PFSK-1 (cell line): ENCODE measurements around the gene MEIOSIN.
A peak's percentile ranks its signal among the peaks of the same experiment; 100 is the strongest.

ENCODE experiments used
- FOXP2 ChIP-seq: optimal IDR thresholded peaks from 2 replicates; pipeline ENCODE3; 2011; ENCODE audit warnings: borderline replicate concordance, control low read depth, inconsistent platforms; ENCODE audit not compliant: insufficient read depth; ENCODE audit errors: extremely low read length, extremely low read depth
- POLR2AphosphoS5 ChIP-seq: IDR thresholded peaks from 2 replicates; pipeline ENCODE4 v1.6.1; 2012; ENCODE audit warnings: low read depth, mild to moderate bottlenecking, control low read depth, low read length, moderate library complexity
- SIN3A ChIP-seq: IDR thresholded peaks from 2 replicates; pipeline ENCODE4 v1.6.1; 2012; ENCODE audit warnings: mild to moderate bottlenecking, low read length, moderate library complexity, borderline replicate concordance; ENCODE audit not compliant: insufficient read depth
- TAF1 ChIP-seq: IDR thresholded peaks from 2 replicates; pipeline ENCODE4 v1.6.1; 2012; ENCODE audit warnings: low read length, control low read depth, borderline replicate concordance; ENCODE audit not compliant: insufficient read depth
- TF ChIP-seq, protein P1 (sequence below), 2 experiments: IDR thresholded peaks; 2 replicates each; pipeline versions ENCODE4 v1.6.1 to v1.8.0; 2011 to 2012; ENCODE audit warnings: low read depth in 2 of 2, low read length in 2 of 2, control low read depth in 1 of 2, inconsistent platforms in 1 of 2, mild to moderate bottlenecking in 1 of 2, moderate library complexity in 1 of 2; ENCODE audit not compliant: insufficient read depth in 1 of 2

The MEIOSIN gene

DNA sequence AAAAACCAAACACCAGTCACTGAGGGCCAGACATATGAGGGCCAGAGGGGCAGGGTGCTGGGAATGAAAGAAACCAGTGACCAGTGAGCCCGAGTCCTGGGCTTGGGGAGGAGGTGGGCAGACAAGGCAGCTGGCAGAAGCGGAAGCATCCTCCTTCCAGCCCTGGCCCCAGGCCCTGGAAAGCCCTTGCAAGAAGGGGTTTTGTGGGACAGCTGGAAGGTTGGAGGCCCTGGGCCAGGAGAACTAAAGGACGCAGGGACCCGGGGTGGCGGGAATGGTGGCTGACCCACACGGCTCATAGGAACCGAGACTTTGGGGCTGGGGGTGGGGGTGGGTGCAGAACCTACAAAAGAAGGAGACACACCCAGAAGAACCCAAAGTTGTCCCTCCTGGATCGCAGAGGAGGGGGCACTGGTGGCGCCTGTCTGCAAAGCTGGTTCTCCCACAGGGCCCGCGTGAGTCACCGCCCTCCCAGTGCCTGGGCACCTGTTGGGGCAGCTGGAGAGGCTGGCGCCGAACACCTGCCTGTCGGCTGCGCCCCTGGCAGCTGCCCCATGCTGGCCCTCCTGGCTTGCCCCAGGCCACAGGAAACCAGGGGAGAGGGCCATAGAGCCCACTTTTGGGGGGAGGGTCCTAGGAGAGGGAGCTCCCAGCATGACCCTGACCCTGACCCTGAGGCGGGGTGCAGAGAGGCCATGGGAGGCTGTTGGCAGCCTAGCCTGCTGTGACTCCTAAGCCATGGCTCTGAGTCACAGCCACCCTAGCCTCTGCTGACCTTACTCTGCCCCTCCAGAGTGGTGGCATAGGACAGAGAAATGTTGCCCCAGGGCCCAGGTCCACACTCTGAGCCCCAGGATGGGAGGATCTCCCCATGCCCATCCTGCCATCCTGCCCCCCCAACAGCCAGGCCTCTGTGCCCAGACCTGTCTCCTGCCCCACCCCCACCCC, 48.2 kb downstream of the MEIOSIN start:
- TF ChIP-seq, protein P1, sequence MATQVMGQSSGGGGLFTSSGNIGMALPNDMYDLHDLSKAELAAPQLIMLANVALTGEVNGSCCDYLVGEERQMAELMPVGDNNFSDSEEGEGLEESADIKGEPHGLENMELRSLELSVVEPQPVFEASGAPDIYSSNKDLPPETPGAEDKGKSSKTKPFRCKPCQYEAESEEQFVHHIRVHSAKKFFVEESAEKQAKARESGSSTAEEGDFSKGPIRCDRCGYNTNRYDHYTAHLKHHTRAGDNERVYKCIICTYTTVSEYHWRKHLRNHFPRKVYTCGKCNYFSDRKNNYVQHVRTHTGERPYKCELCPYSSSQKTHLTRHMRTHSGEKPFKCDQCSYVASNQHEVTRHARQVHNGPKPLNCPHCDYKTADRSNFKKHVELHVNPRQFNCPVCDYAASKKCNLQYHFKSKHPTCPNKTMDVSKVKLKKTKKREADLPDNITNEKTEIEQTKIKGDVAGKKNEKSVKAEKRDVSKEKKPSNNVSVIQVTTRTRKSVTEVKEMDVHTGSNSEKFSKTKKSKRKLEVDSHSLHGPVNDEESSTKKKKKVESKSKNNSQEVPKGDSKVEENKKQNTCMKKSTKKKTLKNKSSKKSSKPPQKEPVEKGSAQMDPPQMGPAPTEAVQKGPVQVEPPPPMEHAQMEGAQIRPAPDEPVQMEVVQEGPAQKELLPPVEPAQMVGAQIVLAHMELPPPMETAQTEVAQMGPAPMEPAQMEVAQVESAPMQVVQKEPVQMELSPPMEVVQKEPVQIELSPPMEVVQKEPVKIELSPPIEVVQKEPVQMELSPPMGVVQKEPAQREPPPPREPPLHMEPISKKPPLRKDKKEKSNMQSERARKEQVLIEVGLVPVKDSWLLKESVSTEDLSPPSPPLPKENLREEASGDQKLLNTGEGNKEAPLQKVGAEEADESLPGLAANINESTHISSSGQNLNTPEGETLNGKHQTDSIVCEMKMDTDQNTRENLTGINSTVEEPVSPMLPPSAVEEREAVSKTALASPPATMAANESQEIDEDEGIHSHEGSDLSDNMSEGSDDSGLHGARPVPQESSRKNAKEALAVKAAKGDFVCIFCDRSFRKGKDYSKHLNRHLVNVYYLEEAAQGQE (IDR thresholded peaks at IDR 0.05; ENCODE audit: insufficient read depth in 1 of 2, low read depth in 2 of 2, low read length in 2 of 2): no peak
- TF ChIP-seq POLR2AphosphoS5: peak; percentile 3; the same call in 1 of the 2 replicates

DNA sequence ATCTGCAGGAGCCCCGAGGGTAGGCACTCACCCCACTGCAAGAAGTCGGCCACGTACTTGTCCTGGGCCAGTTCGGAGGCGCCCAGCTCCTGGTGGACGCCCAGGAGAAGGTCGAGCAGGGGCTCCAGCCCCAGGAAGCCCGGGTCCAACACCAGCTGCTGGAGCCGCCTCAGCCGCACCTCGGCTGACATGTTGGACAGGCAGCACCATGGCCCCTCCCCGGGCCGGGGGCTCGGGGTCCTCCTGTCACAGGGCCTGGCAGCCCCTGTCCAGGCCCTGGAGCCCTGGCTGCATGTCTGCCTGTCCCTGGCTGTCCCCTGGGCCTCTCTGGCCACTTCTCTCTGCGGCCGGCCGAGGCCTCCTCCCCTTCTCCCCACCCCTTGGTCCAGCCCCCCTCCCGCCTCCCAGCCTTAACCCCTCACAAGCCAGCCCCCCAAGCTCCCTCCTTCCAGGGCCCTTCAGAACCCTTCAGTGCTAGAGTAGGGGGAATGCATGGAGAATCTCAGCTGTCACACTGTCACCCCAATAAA, 49.0 kb downstream of the MEIOSIN start, which contains the start of gene DMPK:
Gene DMPK (minus strand): TSS at position 329 of the 530 bp plus-strand sequence. CDS start 138 bp downstream, at position 191.
- TF ChIP-seq POLR2AphosphoS5 (peak; percentile 54), FOXP2 (peak; percentile 13)
- TF ChIP-seq, protein P1 (IDR thresholded peaks at IDR 0.05; ENCODE audit: insufficient read depth in 1 of 2, low read depth in 2 of 2, low read length in 2 of 2): no peak

DNA sequence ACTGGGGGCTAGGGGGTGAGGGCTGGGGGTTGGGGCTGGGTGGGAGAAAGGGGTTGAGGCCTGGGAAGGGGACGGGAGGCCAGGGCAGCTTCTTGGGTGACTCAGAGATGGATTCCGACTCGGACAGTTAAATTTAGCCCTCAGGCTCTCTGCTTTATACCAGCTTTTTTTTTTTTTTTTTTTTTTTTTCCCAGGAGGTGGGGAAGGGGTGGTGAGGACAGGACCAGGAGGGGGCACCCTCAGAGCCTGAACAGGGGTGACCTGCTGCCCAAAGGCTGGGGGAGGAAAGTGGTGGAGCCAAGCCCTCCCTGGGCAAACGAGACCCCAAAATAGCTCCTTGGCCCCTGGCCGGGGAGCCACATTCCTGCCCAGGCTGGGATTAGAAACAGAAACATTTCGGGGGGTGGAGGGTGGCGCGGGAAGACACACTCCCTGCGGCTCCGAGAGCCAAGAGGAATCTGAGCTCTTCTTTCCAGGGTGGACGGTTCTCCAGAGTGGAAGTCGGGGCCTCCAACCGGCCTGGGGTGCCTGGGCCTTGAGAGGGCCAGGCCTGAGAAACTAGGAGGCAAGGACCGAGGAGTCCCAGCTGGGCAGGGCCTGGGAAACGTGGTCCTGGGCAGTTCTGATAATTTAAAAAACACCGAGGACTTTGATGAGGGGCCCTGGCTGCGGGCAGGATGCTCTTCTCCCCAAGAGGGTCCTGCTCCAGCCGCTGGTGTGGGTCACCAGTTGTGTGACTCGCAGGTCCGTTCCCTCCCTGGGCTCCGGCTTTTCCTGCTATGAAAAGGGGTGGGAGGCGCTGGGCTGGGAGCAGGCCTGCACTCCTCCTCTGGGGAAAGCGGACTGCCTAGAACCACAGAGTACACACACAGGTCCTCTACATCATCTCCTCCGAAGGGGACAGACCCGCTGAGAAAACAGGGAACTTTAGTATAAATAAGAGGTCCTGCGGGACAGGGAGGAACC, 49.9 kb downstream of the MEIOSIN start:
- no peak for TF ChIP-seq SIN3A

DNA sequence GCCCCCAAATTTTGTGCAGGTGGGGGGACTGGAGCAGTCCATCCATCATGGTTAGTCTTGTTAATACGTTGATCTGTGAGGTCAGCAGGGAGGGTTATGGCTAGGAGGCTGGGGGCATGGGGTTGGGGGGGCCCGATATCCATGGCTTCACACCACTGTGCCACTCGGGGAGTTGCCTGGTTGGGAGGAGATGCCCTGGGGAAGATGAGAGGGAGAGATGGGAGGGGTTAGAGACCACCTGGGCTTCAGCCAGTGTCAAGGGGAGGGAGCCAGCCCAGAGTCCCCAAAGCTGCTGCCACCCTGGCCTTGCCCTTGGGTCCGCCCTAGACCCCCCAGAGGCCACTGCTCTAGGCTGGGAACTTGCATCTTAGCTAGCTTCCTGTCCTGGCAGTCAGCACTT, 50.9 kb downstream of the MEIOSIN start:
- TF ChIP-seq POLR2AphosphoS5: no peak
- no peak for TF ChIP-seq SIN3A
- TF ChIP-seq FOXP2: no peak
- no peak for TF ChIP-seq TAF1
- TF ChIP-seq, protein P1 (IDR thresholded peaks at IDR 0.05; ENCODE audit: insufficient read depth in 1 of 2, low read depth in 2 of 2, low read length in 2 of 2): no peak

DNA sequence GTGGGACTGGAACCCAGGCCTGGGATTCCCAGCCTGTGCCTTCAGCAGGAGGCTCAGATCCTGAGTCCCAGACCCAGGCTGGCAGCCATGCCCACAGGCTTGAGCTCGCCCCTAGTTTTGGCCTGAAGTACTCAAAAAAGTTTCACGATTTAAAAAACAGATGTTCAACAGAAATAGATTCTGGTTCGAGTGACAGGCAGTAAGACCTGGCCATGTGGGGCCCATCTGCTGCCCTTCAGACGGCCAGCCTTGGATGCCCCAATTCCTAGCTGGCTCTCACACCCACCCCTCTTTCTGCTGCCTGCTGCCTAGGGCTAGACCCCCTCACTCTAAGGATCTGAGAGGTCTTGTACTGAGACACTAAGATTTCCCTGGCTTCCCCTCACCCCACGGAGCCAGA, 51.9 kb downstream of the MEIOSIN start:
- TF ChIP-seq TAF1: no peak
- no peak for TF ChIP-seq POLR2AphosphoS5
- TF ChIP-seq FOXP2: no peak
- TF ChIP-seq, protein P1 (IDR thresholded peaks at IDR 0.05; ENCODE audit: insufficient read depth in 1 of 2, low read depth in 2 of 2, low read length in 2 of 2): no peak
- no peak for TF ChIP-seq SIN3A
